Gastrocnemius medialis (tissue), 4 donors: ENCODE measurements around the gene KRTAP4-7. TPM values are rescaled to one million over a fixed set of nuclear protein-coding genes. Genes with fewer than 3 reads are reported as not detected.
"Not testable (repeated sequence)": the region's sequence is repeated elsewhere in the genome, so short reads cannot be mapped to it uniquely, and the experiment has no call there.

Experiments
- ATAC-seq, 2 donors: fragments of 150-250 bp; one replicate each; pipeline ENCODE4 v1.9.1; 2016
- DNase-seq, 2 donors: peaks; one replicate each; pipeline ENCODE4 v3.0.0-alpha.2; 2019
- H3K27ac ChIP-seq, 4 donors: fragments of 200-600 bp; sonication (generic); 1 replicate in 1 of 4; 2 replicates in 3 of 4; pipeline ENCODE4 v1.5.1; 2016 to 2018; ENCODE audit warnings: mild to moderate bottlenecking in 2 of 4, moderate library complexity in 1 of 4
- H3K27me3 ChIP-seq, 3 donors: fragments of 200-600 bp; sonication (generic) in 2 of 3; 1 replicate in 1 of 3; 2 replicates in 2 of 3; pipeline versions ENCODE4 v1.5.1 to v1.6.0; 2016 to 2019; ENCODE audit warnings: mild to moderate bottlenecking in 1 of 3, moderate library complexity in 1 of 3
- H3K36me3 ChIP-seq, 2 donors: fragments of 200-600 bp; sonication (generic) in 1 of 2; one replicate each; pipeline ENCODE4 v1.5.1; 2017 to 2018
- H3K4me1 ChIP-seq, 2 donors: fragments of 200-600 bp; sonication (generic) in 1 of 2; one replicate each; pipeline ENCODE4 v1.5.1; 2016 to 2017; ENCODE audit warnings: mild to moderate bottlenecking in 2 of 2
- H3K4me3 ChIP-seq, 4 donors: fragments of 200-600 bp; sonication (generic) in 3 of 4; 1 replicate in 1 of 4; 2 replicates in 3 of 4; pipeline ENCODE4 v1.5.1; 2016 to 2019; ENCODE audit warnings: mild to moderate bottlenecking in 2 of 4
- H3K9me3 ChIP-seq, 3 donors: fragments of 200-600 bp; sonication (generic) in 2 of 3; 1 replicate in 1 of 3; 2 replicates in 2 of 3; pipeline ENCODE4 v1.5.1; 2016 to 2019
- POLR2A ChIP-seq, 2 donors: fragments of 450-650 bp; IDR thresholded peaks; one replicate each; pipeline ENCODE4 v1.6.1; 2017; ENCODE audit warnings: antibody characterized with exemption in 2 of 2, mild to moderate bottlenecking in 2 of 2, moderate library complexity in 2 of 2
- in situ Hi-C, 4 donors: fragments of 200-750 bp; cut with MboI; loops; one replicate each; pipeline versions ENCODE4 v1.15.0 to v1.8.0; 2017; ENCODE audit warnings: low sequenced_read_pairs in 4 of 4
- intact Hi-C: fragments of 100-400 bp; cut with DNase I; formaldehyde crosslinking; loops from one replicate; pipeline ENCODE4 v1.15.1; 2023; ENCODE audit warnings: low total_unique reads
- total RNA-seq, 4 donors: library from RNA; depleted of rRNA; stranded (reverse); fragments of >200 nt; gene quantifications; one replicate each; pipeline versions ENCODE4 v1.1.0 to v1.2.3, GENCODE V29; 2016
- TF ChIP-seq, protein P1 (sequence below), 5 experiments: fragments of 450-650 bp in 3 of 5; fragments of 200-600 bp in 2 of 5; sonication (generic) in 2 of 5; IDR thresholded peaks in 4 of 5; conservative IDR thresholded peaks in 1 of 5; 1 replicate in 4 of 5; 2 replicates in 1 of 5; pipeline ENCODE4 v1.5.1; 2016 to 2019; ENCODE audit warnings: antibody characterized with exemption in 5 of 5, mild to moderate bottlenecking in 3 of 5, moderate library complexity in 3 of 5

Gene KRTAP4-7
- total RNA-seq, 4 donors from 2014 or later = not detected

DNA sequence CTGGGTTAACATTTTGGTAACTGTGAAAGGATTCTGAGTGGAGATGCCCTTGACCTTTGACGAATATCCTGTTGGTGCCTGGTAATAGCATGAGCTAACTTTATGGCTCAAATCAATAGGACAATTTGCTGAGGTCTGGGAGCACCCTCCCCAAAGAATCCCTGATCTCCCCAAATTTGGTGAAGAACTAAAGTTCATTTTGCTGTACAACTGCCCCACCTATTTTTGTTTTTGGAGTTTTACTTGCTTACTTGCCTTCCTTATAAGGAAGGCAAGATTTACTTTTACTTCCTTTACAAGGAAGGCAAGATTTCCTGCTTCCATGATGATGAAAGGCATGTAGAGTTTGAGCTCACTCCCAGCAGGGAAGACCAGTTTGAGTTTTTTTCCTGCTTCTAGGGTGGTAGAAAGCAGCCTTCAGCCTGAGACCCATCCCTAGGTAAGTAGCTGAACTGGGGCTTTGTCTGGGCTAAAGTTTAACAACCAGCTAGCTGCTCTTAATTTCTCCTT, 24.0 kb downstream of the KRTAP4-7 start:
- no peak for TF ChIP-seq POLR2A (IDR thresholded peaks at IDR 0.05)
- TF ChIP-seq, protein P1, sequence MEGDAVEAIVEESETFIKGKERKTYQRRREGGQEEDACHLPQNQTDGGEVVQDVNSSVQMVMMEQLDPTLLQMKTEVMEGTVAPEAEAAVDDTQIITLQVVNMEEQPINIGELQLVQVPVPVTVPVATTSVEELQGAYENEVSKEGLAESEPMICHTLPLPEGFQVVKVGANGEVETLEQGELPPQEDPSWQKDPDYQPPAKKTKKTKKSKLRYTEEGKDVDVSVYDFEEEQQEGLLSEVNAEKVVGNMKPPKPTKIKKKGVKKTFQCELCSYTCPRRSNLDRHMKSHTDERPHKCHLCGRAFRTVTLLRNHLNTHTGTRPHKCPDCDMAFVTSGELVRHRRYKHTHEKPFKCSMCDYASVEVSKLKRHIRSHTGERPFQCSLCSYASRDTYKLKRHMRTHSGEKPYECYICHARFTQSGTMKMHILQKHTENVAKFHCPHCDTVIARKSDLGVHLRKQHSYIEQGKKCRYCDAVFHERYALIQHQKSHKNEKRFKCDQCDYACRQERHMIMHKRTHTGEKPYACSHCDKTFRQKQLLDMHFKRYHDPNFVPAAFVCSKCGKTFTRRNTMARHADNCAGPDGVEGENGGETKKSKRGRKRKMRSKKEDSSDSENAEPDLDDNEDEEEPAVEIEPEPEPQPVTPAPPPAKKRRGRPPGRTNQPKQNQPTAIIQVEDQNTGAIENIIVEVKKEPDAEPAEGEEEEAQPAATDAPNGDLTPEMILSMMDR (IDR thresholded peaks at IDR 0.05 in 4 of 5, conservative IDR thresholded peaks at IDR 0.05 in 1 of 5) = no peak
- intact Hi-C loops = no loop called here

DNA sequence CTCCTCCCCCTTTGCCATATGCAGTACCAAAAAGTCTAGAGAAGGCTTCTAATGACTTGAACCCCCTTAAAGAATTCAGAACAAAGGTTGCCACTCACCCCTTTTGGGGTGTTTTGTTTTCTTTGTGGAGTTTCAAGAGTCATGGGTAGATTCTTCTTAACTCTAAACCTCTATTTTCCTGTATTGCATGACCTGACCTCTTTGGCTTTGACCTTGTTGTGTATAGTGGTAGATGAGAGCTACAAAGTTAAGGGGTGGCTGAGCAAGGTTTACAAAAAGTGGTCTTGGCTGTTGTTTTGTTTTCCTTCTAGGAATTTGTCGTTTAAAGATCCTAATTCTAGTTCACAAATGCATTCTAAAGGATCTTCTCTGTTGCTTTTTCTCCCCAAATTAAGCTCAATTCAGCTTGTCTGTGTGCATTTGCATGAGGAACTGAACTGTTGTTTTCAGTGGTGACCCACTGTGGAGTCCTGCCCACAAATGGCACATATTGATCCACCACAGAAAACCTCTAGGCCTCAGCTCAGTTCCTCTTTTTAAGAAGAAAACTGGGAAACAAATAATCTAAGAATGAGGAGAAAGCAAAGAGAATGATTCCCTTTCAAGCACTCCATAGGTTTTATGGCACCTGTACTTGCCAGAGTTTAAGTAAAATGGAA, 24.9 kb downstream of the KRTAP4-7 start:
- H3K27me3 ChIP-seq, H3K4me3 ChIP-seq, intact Hi-C loops, in situ Hi-C loops, DNase-seq, H3K36me3 ChIP-seq, H3K4me1 ChIP-seq, H3K27ac ChIP-seq, ATAC-seq, H3K9me3 ChIP-seq: not testable (repeated sequence)

More for the DNA sequence above, 24.0 kb downstream of the KRTAP4-7 start:
- H3K9me3 ChIP-seq = no peaks in the 10 kb centered on the region
- no peak for DNase-seq
- no peak overlapping the region for H3K4me3 ChIP-seq
- H3K4me1 ChIP-seq = no peaks in the 10 kb centered on the region
- ATAC-seq = no peak
- H3K36me3 ChIP-seq = no peaks in the 10 kb centered on the region
- no peak overlapping the region for H3K27ac ChIP-seq
- in situ Hi-C loops = no loop called here
- H3K27me3 ChIP-seq = peaks cover 0 to 8% (median 0%) of the 10 kb centered on the region in 3 donors

DNA sequence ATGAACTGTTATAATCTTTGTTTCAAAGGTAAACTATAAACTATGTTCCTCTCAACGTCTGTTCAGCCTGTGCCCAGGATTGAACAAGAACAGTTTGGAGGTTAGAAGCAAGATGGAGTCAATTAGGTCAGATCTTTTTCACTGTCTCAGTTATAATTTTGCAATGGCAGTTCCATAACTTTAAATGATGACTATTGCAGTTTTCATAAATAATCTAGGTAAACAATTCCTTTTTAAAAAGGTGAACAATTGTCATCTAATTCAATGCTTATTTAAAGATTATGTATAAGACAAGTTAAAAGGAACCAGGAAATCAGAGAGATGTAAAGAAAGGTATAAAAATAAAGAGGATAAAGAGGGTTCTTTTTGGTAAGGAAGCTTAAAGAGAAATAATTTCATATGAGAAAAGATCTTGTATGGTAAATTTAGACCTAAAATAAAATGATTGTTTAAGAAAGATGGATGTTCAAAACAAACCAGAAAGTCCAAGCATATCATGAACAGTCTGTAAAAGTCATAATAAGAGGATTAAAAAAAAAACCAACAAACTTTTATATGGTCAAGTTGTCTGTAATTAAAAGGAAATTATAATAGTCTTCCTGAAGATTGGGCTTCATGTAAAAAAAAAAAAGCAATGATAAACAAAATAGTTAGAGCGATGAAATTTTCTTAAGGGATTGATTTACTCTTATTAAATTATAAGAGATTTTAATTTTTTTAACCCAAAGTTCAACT, 27.4 kb downstream of the KRTAP4-7 start:
- in situ Hi-C loops (no loop called here), intact Hi-C loops (no loop called here)
- H3K9me3 ChIP-seq = no peaks in the 10 kb centered on the region
- no peak overlapping the region for H3K27ac ChIP-seq
- peaks cover 0 to 5% (median 0%) of the 10 kb centered on the region in 3 donors for H3K27me3 ChIP-seq
- no peaks in the 10 kb centered on the region for H3K4me1 ChIP-seq
- H3K36me3 ChIP-seq = no peaks in the 10 kb centered on the region
- no peak overlapping the region for H3K4me3 ChIP-seq
- TF ChIP-seq POLR2A (IDR thresholded peaks at IDR 0.05) = no peak
- TF ChIP-seq, protein P1 (IDR thresholded peaks at IDR 0.05 in 4 of 5, conservative IDR thresholded peaks at IDR 0.05 in 1 of 5) = no peak
- DNase-seq (no peak), ATAC-seq (no peak)

DNA sequence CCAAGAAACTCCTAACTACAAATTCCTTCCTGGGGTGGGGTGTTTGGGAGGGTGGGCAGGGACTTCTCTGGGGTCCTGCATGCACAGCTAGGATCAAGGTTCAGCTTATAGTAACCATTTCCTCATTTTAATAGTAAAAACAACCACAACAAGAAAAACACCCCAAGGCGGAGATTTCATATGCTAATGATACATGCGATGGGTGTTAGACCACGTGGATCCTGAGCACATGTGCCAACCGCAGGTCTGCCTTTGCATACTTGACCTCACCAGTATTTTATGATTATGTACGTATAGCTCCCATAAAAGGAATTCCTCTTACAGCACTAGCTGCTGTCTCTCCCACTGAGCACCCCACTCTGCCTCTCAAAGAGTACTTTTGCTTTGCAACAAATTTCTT, 32.3 kb downstream of the KRTAP4-7 start:
- ATAC-seq = no peak
- DNase-seq = no peak
- Histone ChIP-seq H3K4me3 (no peak overlapping the region), H3K27me3 (peaks cover 0 to 2% (median 2%) of the 10 kb centered on the region in 3 donors), H3K4me1 (no peaks in the 10 kb centered on the region), H3K27ac (no peak overlapping the region), H3K9me3 (no peaks in the 10 kb centered on the region), H3K36me3 (no peaks in the 10 kb centered on the region)
- intact Hi-C loops = no loop called here
- TF ChIP-seq POLR2A (IDR thresholded peaks at IDR 0.05) = no peak
- in situ Hi-C loops = no loop called here

DNA sequence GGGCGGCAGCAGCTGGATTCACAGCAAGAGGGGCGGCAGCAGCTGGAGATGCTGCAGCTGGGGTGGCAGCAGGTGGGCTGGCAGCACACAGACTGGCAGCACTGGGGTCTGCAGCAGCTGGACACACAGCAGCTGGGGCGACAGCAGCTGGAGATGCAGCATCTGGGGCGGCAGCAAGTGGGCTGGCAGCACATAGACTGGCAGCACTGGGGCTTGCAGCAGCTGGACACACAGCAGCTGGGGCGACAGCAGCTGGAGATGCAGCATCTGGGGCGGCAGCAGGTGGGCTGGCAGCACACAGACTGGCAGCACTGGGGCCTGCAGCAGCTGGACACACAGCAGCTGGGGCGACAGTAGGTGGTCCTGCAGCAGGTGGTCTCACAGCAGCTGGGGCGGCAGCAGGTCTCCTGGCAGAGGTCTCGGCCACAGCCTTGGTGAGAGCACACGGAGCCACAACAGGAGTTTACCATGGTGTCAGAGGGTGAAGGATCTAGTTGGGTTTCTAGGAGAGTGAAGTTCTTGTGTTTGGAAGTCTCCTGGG, 34.0 kb downstream of the KRTAP4-7 start, which contains the start of gene KRTAP4-11:
Gene KRTAP4-11 (minus strand): TSS at position 528 of the 541 bp plus-strand sequence. CDS start 58 bp downstream, at position 470.
- in situ Hi-C loops, intact Hi-C loops, H3K9me3 ChIP-seq, DNase-seq, H3K4me1 ChIP-seq, H3K4me3 ChIP-seq, H3K27ac ChIP-seq, ATAC-seq, H3K27me3 ChIP-seq, H3K36me3 ChIP-seq: not testable (repeated sequence)

DNA sequence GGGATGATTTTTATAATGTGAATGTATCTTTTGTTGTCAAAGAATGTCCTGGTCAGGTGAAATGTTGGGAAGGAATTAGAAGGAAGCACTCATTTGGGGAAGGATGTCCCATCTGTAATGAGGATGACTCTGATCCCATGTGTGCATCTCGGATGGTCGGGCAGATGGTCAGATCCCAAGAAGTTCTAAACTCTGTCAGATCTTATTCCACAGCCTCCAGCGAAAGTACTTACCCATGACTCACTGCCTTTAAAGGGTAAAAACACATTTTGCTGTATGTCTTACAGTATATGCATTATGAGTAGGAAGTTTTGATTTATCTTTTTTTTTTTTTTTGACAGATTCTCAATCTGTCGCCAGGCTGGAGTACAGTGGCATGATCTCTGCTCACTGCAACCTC, 34.8 kb downstream of the KRTAP4-7 start:
- TF ChIP-seq POLR2A (IDR thresholded peaks at IDR 0.05) = no peak
- TF ChIP-seq, protein P1 (IDR thresholded peaks at IDR 0.05 in 4 of 5, conservative IDR thresholded peaks at IDR 0.05 in 1 of 5) = no peak
- Histone ChIP-seq H3K9me3 (no peaks in the 10 kb centered on the region), H3K36me3 (no peaks in the 10 kb centered on the region), H3K4me3 (no peak overlapping the region), H3K27ac (no peak overlapping the region), H3K4me1 (no peaks in the 10 kb centered on the region), H3K27me3 (peaks cover 0 to 2% (median 2%) of the 10 kb centered on the region in 3 donors)
- DNase-seq (no peak), ATAC-seq (no peak)
- in situ Hi-C loops (no loop called here), intact Hi-C loops (no loop called here)

DNA sequence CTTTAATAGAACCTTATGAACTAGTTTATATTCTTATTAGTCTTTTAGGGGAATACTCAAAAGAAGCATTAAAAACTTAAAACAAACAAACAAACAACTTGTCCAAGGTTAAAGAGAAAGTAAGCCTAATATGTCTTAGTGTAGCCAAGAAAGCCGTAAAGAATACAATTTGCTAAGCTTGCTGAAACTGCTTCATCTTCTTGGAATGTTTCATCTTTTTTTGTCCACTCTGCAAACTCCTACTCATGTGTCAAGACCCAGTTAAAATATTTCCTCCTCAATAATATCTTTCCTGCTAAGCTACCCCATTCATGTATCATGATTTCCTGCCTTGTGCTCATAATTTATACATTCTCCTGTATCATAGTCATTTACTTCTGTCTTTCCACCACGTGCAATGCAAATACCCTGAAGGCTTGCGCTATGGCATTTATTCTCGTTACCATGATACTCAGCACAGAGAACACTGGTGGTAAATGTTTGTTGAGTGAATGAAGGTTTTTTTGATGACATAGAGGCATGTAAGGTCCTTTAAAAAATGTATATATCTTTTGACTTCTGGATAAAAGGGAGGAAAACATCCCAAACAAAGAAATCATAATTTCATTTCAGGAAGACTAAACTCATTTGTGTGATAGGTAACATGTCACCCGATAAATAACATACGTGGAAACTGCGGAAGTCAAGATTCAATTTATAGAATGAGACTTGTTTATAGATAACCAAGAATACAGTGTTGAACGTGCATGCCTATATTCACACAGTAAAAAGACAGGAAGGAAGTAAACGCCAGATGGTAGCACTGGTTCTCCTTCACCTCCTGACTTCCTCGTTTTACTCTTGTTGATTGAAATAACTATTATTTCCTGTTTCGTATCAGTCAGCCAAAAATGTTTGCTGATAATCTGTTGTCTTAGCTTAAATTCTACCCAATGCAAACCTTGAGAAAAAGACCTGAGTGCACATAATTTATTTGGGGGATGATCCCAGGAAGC, 36.0 kb downstream of the KRTAP4-7 start:
- H3K27me3 ChIP-seq, H3K36me3 ChIP-seq, DNase-seq, ATAC-seq, H3K27ac ChIP-seq, intact Hi-C loops, in situ Hi-C loops, H3K4me1 ChIP-seq, H3K4me3 ChIP-seq, H3K9me3 ChIP-seq: not testable (repeated sequence)
